Gastrocnemius medialis (tissue), 4 donors: ENCODE measurements around the gene SLC17A4. TPM values are rescaled to one million over a fixed set of nuclear protein-coding genes. Genes with fewer than 3 reads are reported as not detected.

Experiments
- ATAC-seq, 2 donors: fragments of 150-250 bp; one replicate each; pipeline ENCODE4 v1.9.1; 2016
- DNase-seq, 2 donors: peaks; one replicate each; pipeline ENCODE4 v3.0.0-alpha.2; 2019
- H3K27ac ChIP-seq, 4 donors: fragments of 200-600 bp; sonication (generic); 1 replicate in 1 of 4; 2 replicates in 3 of 4; pipeline ENCODE4 v1.5.1; 2016 to 2018; ENCODE audit warnings: mild to moderate bottlenecking in 2 of 4, moderate library complexity in 1 of 4
- H3K27me3 ChIP-seq, 3 donors: fragments of 200-600 bp; sonication (generic) in 2 of 3; 1 replicate in 1 of 3; 2 replicates in 2 of 3; pipeline versions ENCODE4 v1.5.1 to v1.6.0; 2016 to 2019; ENCODE audit warnings: mild to moderate bottlenecking in 1 of 3, moderate library complexity in 1 of 3
- H3K36me3 ChIP-seq, 2 donors: fragments of 200-600 bp; sonication (generic) in 1 of 2; one replicate each; pipeline ENCODE4 v1.5.1; 2017 to 2018
- H3K4me1 ChIP-seq, 2 donors: fragments of 200-600 bp; sonication (generic) in 1 of 2; one replicate each; pipeline ENCODE4 v1.5.1; 2016 to 2017; ENCODE audit warnings: mild to moderate bottlenecking in 2 of 2
- H3K4me3 ChIP-seq, 4 donors: fragments of 200-600 bp; sonication (generic) in 3 of 4; 1 replicate in 1 of 4; 2 replicates in 3 of 4; pipeline ENCODE4 v1.5.1; 2016 to 2019; ENCODE audit warnings: mild to moderate bottlenecking in 2 of 4
- H3K9me3 ChIP-seq, 3 donors: fragments of 200-600 bp; sonication (generic) in 2 of 3; 1 replicate in 1 of 3; 2 replicates in 2 of 3; pipeline ENCODE4 v1.5.1; 2016 to 2019
- CTCF ChIP-seq, 5 experiments: fragments of 450-650 bp in 3 of 5; fragments of 200-600 bp in 2 of 5; sonication (generic) in 2 of 5; IDR thresholded peaks in 4 of 5; conservative IDR thresholded peaks in 1 of 5; 1 replicate in 4 of 5; 2 replicates in 1 of 5; pipeline ENCODE4 v1.5.1; 2016 to 2019; ENCODE audit warnings: antibody characterized with exemption in 5 of 5, mild to moderate bottlenecking in 3 of 5, moderate library complexity in 3 of 5
- POLR2A ChIP-seq, 2 donors: fragments of 450-650 bp; IDR thresholded peaks; one replicate each; pipeline ENCODE4 v1.6.1; 2017; ENCODE audit warnings: antibody characterized with exemption in 2 of 2, mild to moderate bottlenecking in 2 of 2, moderate library complexity in 2 of 2
- in situ Hi-C, 4 donors: fragments of 200-750 bp; cut with MboI; loops; one replicate each; pipeline versions ENCODE4 v1.15.0 to v1.8.0; 2017; ENCODE audit warnings: low sequenced_read_pairs in 4 of 4
- intact Hi-C: fragments of 100-400 bp; cut with DNase I; formaldehyde crosslinking; loops from one replicate; pipeline ENCODE4 v1.15.1; 2023; ENCODE audit warnings: low total_unique reads
- total RNA-seq, 4 donors: library from RNA; depleted of rRNA; stranded (reverse); fragments of >200 nt; gene quantifications; one replicate each; pipeline versions ENCODE4 v1.1.0 to v1.2.3, GENCODE V29; 2016

SLC17A4 gene
- total RNA-seq, 4 donors from 2014 or later: 0.12 TPM; not detected in 3

DNA sequence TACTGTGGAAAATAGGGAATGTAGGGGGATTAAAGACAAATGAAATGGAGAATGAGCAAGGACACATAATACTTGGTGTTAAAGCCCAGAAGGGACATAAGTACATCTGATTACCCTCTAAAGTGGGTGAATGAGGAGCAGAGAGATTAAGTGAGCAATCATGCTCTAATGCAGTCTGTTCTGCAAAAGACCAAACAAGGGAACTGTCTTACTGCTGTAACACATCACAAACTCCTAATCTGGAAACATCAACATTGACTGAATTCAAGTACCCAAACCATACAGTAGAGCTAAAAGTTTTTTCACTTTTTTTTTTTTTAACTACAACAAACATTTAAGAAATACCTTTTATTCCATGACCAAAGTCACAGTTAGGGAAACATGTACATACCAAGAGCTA lies 19.3 kb upstream of the SLC17A4 start:
- Histone ChIP-seq H3K27me3 (no peaks in the 10 kb centered on the region), H3K9me3 (no peaks in the 10 kb centered on the region), H3K4me3 (no peak overlapping the region), H3K36me3 (no peaks in the 10 kb centered on the region), H3K4me1 (no peaks in the 10 kb centered on the region), H3K27ac (no peak overlapping the region)
- intact Hi-C loops (no loop called here), in situ Hi-C loops (no loop called here)
- DNase-seq (no peak), ATAC-seq (no peak)
- no peak for TF ChIP-seq POLR2A (IDR thresholded peaks at IDR 0.05)
- no peak for TF ChIP-seq CTCF (IDR thresholded peaks at IDR 0.05 in 4 of 5, conservative IDR thresholded peaks at IDR 0.05 in 1 of 5)

DNA sequence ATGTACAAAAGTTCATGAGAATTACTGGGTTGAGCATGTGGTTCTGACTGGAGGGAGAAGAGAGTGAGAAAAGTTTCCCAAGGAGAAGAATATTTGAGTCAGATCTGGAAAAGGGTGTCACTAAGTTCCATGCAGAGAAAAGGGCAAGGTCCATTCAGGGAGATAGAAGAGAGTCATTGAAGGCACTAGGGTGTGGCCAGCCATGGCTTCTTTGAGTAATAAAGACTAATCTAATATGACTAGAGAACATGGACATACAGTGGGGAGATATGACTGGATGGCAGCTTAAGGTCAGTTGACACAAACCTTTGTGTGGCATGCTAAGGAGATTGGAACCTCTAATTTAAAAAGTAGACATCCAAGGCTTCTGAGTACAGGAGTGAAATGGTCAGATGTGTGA lies 10.7 kb upstream of the SLC17A4 start:
- no peak overlapping the region for H3K27ac ChIP-seq
- DNase-seq (no peak), ATAC-seq (no peak)
- H3K27me3 ChIP-seq: no peaks in the 10 kb centered on the region
- in situ Hi-C loops: no loop called here
- TF ChIP-seq CTCF (IDR thresholded peaks at IDR 0.05 in 4 of 5, conservative IDR thresholded peaks at IDR 0.05 in 1 of 5) (no peak), POLR2A (IDR thresholded peaks at IDR 0.05) (no peak)
- H3K9me3 ChIP-seq: no peaks in the 10 kb centered on the region
- intact Hi-C loops: no loop called here
- no peaks in the 10 kb centered on the region for H3K36me3 ChIP-seq
- H3K4me1 ChIP-seq: no peaks in the 10 kb centered on the region
- H3K4me3 ChIP-seq: no peak overlapping the region

- no peak overlapping the region for H3K27ac ChIP-seq
- DNase-seq (no peak), ATAC-seq (no peak)
- intact Hi-C loops: no loop called here
- no peak for TF ChIP-seq POLR2A (IDR thresholded peaks at IDR 0.05)
- TF ChIP-seq CTCF (IDR thresholded peaks at IDR 0.05 in 4 of 5, conservative IDR thresholded peaks at IDR 0.05 in 1 of 5): no peak
- H3K4me1 ChIP-seq: no peaks in the 10 kb centered on the region
- no peak overlapping the region for H3K4me3 ChIP-seq
- H3K27me3 ChIP-seq: no peaks in the 10 kb centered on the region
- no peaks in the 10 kb centered on the region for H3K9me3 ChIP-seq
- in situ Hi-C loops: no loop called here
- H3K36me3 ChIP-seq: no peaks in the 10 kb centered on the region
Measured at GRCh38 chr6:25745836-25746235, 8.7 kb upstream of the SLC17A4 start.

DNA sequence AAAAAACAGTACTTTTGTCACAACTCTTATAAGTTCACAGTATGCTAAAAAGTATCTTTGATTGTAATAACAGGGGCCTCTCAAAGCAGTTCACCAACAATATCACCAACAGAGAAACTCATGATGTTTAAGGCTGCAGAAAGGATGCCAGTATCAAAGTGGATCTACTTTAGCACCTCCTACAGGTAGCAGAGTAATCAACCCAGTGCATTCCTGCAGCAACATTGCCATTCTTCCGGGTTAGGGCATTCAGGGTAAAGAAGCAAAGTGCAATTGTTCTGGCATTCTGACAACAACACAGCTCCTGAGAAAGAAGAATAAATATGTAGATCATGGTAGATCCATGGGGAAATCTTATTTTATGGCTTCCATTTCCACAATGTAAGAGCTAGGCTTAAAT lies 7.6 kb upstream of the SLC17A4 start:
- TF ChIP-seq CTCF (IDR thresholded peaks at IDR 0.05 in 4 of 5, conservative IDR thresholded peaks at IDR 0.05 in 1 of 5) (no peak), POLR2A (IDR thresholded peaks at IDR 0.05) (no peak)
- no peak overlapping the region for H3K27ac ChIP-seq
- DNase-seq: no peak
- H3K36me3 ChIP-seq: no peaks in the 10 kb centered on the region
- H3K9me3 ChIP-seq: no peaks in the 10 kb centered on the region
- no peaks in the 10 kb centered on the region for H3K27me3 ChIP-seq
- no peaks in the 10 kb centered on the region for H3K4me1 ChIP-seq
- intact Hi-C loops: no loop called here
- no peak for ATAC-seq
- in situ Hi-C loops: no loop called here
- H3K4me3 ChIP-seq: no peak overlapping the region

DNA sequence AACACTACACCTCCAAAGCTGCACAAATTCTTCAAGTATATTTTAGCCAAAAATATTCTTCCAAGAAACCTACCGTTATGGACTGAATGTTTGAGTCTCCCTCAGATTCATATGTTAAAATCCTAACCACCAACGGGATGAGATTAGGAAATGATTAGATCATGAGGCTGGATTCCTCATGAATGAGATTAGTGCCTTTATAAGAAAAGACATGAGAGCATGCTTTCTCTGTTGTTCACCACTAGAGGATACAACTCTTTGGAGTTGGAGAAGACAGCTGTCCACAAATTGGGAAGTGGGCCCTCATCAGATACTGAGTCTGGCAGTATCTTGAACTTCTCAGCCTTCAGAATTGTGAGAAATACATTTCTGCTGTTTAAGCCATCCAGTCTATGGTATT lies 7.1 kb upstream of the SLC17A4 start:
- intact Hi-C loops (no loop called here), in situ Hi-C loops (no loop called here)
- DNase-seq (no peak), ATAC-seq (no peak)
- H3K36me3 ChIP-seq: no peaks in the 10 kb centered on the region
- no peaks in the 10 kb centered on the region for H3K27me3 ChIP-seq
- H3K27ac ChIP-seq: no peak overlapping the region
- no peak overlapping the region for H3K4me3 ChIP-seq
- no peaks in the 10 kb centered on the region for H3K9me3 ChIP-seq
- no peaks in the 10 kb centered on the region for H3K4me1 ChIP-seq
- TF ChIP-seq POLR2A (IDR thresholded peaks at IDR 0.05): no peak
- TF ChIP-seq CTCF (IDR thresholded peaks at IDR 0.05 in 4 of 5, conservative IDR thresholded peaks at IDR 0.05 in 1 of 5): no peak
